Superior temporal gyrus (tissue), 1 donor: Measurements from ENCODE around the gene PDE4D.

Source experiments
- DNase-seq: peaks from one replicate; pipeline ENCODE4 v3.0.0-alpha.2; 2016; ENCODE audit errors: extremely low spot score

PDE4D gene

GRCh38 chr5:58927938-58928337 is 965.6 kb downstream of the PDE4D start:
- DNase-seq: no peak

GRCh38 chr5:58927181-58927580 is 966.3 kb downstream of the PDE4D start:
- no peak for DNase-seq

- DNase-seq: no peak
Observed at GRCh38 chr5:58926541-58926935, 967.0 kb downstream of the PDE4D start.

DNA sequence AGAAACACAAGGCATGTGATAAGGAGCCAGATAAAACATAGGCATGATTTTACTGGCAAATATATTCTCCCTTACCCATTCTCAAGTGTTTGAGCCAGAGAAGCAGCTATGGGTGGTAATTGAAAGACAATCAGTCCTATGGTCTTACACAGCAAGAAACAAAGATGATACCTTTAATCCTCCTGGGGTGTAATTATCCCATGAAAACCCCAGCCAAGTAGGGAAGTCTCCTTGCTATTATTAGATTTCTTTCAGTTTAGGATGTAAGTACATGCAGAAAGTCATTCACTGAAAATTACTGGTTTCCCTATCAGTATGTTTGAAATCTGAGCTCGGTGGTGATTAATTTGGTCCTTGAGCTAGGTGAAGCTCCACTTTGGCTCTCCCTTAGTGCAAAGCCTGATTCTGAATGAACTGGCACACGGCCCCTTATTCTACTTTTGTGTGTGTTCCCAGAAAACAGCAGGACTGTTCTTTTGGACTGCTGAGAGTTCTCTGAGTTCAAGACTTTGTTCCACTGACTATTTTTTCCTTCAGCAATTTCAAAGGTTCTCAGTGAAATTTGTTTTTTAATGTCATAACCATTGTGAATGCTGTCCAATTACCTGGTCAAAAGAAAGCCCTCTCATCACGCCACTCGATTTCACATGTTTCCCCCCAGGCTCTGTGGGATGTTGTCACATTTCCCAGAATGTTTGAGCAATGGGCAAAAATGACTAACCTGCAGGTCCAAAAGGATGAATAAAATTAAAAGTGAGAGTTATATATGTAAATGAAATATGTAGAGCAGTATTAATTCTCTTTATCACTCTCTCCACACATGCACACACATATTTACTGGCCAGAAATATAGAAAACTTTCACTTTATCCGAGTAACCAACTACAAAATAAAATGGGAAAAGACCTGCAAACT is 967.6 kb downstream of the PDE4D start:
- DNase-seq: no peak

- DNase-seq: no peak
Observed at GRCh38 chr5:58924306-58924705, 969.2 kb downstream of the PDE4D start.

- no peak for DNase-seq
Observed at GRCh38 chr5:58923355-58923754, 970.2 kb downstream of the PDE4D start.

DNA sequence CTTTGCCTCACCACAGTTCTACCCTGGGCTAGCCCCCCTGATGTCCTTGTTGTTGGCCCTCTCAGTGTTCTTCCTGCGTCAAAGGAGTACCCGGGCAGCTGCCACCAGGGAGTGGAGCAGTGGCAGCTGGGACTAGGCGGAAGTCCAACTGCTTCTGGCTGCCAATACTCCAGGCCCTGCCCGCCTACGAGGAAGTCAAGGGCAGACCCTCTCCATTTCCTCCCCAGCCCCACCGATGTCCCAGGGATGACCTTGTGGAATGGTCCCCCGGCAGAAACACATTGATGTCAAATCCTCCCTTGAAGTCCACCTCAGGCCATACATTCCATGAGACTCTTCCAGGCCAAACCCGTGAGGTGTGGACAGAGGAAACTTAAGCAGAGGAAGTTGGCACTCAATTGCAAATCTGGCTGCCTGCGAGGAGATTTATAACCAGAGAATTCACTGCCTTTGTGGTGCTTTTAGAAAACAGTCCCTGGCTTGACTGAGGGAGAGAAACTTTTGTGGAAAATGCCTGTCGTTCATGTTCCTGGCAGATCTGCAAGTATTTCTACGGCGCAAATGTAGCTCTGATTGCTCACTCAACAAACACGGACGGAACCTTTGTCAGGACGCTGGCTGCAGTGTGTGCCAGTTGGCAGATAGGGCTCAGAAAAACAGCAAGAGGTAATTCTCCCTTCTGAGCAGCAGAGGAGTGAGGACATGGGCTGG is 970.9 kb downstream of the PDE4D start:
- peak; percentile 39 for DNase-seq

- no peak for DNase-seq
Observed at GRCh38 chr5:58921159-58921558, 972.4 kb downstream of the PDE4D start.

GRCh38 chr5:58919833-58920232 is 973.7 kb downstream of the PDE4D start:
- no peak for DNase-seq
